GM19438 (cell line): ENCODE data around the gene GFPT1.
"Not testable (repeated sequence)": the region's sequence is repeated elsewhere in the genome, so short reads cannot be mapped to it uniquely, and the experiment has no call there.

Source experiments
- ATAC-seq: cut with Tn5 transposase; IDR thresholded peaks from one replicate; pipeline ENCODE4 v1.9.1; 2021; ENCODE audit warnings: low read depth; ENCODE audit not compliant: unreplicated experiment

The GFPT1 gene

GRCh38 chr2:69384618-69385081, 2.4 kb downstream of the GFPT1 start:
- no peak for ATAC-seq

GRCh38 chr2:69383176-69383812, 3.7 kb downstream of the GFPT1 start:
- ATAC-seq: no peak

DNA sequence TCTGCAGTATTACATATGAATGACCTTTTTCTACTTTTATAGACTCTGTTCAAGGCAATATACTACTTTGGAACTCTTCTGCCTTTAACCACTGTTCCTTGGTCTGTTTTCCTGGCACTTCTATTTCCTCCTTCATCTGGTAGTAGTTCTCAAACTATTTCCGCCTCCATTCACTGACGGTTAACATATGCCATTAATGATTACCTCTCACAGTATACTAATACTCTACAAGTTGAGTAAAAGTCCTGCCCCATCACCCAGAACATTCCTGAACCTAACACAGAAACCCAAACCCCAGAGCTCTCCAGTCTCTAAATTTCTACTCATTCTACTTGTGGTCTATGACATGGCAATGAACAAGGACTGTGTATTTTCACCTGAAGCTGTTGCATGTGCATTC, 4.5 kb downstream of the GFPT1 start:
- ATAC-seq: no peak

DNA sequence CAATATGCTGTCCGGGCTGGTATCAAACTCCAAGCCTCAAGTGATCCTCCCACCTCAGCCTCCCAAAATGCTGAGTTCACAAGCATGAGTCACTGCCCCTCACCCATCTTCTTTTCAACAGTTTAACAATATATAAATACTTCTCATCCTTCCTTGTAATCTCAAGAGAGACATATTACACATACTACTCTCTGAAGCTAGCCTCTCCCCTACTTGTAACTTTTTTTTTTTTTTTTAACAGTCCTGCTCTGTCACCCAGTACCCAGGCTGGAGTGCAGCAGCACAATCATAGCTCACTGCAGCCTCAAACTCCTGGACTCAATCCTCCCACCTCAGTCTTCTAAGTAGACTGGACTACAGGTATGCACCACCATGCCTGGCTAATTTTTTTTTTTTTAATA, 5.7 kb downstream of the GFPT1 start:
- ATAC-seq: no peak

- no peak for ATAC-seq
These were observed 6.7 kb downstream of the GFPT1 start for GRCh38 chr2:69380072-69380917.

DNA sequence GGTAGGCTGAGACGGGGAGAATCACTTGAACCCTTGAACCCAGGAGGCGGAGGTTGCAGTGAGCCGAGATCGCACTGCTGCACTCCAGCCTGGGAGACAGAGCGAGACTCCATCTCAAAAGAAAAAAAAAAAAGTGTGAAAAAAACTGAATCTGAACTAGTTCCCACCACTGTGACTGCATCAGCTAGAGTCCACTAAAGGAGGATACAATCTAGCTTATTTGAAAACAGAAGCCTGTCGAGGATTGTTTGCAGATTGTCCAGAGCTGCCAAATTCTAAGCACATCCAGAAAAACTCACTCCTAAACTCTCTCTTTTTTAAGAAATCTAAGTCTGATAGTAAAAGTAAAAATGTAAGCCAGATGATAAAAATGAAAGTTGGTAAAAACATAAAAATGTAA, 10.6 kb downstream of the GFPT1 start:
- no peak for ATAC-seq

- no peak for ATAC-seq
These were observed 11.3 kb downstream of the GFPT1 start for GRCh38 chr2:69375494-69376353.

DNA sequence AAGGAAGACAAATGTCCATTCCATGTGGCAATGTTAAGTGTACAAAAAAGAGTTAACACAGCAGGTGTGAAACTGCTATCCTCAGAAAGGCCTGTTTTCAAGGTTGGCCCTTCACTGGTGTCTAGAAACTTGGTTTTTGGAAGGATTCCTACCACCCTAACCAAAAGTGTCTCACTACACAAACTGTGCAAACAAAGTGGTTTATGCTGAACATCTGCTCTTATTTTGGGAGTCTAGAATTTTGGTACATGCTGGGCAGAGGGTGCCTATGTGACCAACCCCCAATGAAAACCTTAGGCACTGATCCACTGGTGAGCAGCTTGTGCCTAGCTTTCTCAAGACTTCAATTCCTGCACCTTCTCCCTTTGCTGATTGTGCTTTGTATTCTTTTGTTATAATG, 14.3 kb downstream of the GFPT1 start:
- no peak for ATAC-seq

DNA sequence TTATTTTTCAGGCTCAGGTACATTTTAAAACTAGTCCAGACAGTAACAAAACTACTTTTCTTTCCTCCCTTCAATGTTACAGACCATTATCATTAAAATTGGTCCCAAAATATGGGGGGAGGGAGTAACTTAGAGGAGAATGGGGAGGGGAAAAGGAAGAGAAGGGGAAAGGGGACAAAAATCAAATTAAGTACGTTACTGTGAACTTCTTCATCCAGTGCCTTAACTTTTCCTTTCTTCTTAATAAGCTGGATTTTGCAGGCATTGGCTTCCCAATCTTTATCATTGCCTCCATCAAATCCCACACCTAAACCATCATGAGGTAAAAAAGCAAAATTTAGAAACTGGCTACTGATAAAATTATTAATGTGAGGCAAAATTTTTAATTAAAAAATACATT, 17.2 kb downstream of the GFPT1 start:
- ATAC-seq: no peak

- ATAC-seq: no peak
These were observed 18.4 kb downstream of the GFPT1 start for GRCh38 chr2:69368588-69368987.

- ATAC-seq: no peak
These were observed 27.7 kb downstream of the GFPT1 start for GRCh38 chr2:69359371-69359770.

- ATAC-seq: no peak
These were observed 28.1 kb downstream of the GFPT1 start for GRCh38 chr2:69358914-69359313.

DNA sequence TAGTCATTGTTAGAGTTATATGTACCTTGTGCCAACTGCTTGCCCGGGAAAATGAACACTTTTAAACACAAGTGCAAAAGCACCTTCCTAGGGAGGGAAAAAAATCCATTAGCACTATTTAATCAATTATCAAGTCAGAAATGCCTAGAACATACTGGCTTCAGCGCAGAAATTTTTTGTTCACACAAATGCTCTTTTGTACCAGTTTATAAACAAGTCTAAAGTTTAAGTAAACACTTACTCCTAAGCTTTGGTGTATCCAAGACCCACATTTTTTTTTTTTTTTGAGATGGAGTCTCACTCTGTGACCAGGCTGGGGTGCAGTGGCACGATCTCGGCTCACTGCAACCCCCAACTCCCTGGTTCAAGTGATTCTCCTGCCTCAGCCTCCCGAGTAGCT, 30.6 kb downstream of the GFPT1 start:
- ATAC-seq: no peak

- not testable (repeated sequence) for ATAC-seq
These were observed 32.1 kb downstream of the GFPT1 start for GRCh38 chr2:69354976-69355375.

DNA sequence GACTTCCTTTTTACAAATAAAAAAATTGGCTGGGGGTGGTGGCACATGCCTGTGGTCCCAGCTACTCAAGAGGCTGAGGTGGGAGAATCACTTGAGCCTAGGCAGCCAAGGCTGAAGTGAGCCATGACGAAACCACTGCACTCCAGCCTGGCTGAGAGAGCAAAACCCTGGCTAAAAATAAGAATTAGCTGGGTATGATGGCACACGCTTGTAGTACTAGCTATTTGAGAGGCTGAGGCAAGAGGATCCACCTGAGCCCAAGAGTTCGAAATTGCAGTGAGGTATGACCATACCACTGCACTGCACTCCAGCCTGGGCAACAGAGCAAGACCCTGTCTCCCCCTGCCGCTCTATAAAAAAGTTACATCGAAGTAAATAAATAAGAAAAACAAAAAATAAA, 33.7 kb downstream of the GFPT1 start:
- ATAC-seq: no peak

DNA sequence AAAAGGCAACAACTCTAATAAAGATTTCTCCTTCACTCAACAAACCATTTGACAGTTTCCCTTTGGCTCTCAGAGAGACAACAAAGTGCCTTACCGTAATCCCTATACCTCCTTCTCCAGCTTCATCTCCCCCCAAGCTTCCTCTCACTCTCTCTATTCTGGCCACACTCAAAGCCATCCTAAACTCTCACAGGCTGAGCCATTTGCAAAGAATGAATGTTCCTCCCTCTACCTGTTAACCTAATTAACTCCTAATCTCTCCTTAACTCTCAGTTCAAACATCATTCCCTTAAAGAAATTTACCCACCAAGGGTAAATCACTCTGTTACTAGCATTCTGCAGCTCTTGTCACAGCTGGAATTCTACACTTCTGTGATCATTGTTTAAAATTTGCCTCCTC, 38.2 kb downstream of the GFPT1 start:
- no peak for ATAC-seq

- ATAC-seq: peak; percentile 66
These were observed 41.6 kb downstream of the GFPT1 start for GRCh38 chr2:69345434-69345833.

DNA sequence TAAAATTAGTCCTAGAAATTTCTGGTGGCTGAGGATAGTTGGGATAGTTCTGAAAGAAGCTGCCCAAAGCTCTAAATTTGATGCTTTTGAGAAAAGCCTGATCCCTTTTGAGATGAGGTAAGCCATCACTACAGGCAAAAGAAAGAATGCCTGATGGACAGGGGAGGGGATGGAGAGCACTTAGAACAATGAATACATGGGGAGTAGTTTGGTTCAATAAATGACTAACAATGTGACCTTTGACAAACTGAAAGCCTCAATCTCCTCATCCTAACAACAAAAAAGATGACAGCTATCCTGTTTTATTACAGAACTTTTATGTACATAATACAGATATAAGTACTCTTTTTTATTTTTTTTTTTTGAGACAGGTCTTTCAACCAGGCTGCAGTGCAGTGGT, 42.7 kb downstream of the GFPT1 start:
- ATAC-seq: no peak

GRCh38 chr2:69340101-69340775, 46.8 kb downstream of the GFPT1 start:
- ATAC-seq: no peak

DNA sequence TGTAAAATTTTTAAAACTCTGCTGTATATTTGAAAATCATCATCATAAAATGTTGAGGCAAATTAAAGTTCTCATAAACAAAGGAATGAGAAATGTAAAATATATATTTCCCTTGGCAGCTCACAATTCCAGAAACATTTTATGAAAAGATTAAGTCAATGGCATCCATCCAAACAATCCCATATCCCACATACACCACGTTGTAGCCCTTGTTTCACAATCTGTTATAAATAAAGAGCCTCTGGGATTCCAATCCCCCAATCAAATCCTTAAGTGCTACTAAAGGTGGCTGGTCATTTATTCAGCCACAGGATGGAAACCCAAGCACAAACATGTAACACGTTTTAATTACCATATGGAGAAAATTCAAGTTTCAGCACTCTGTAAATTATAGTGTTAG, 51.7 kb downstream of the GFPT1 start:
- ATAC-seq: no peak

GRCh38 chr2:69333352-69333751, 53.7 kb downstream of the GFPT1 start:
- ATAC-seq: no peak
